Keratinocyte (primary cell): ENCODE results near the gene MAP2K5.

Source experiments
- EZH2 ChIP-seq: IDR thresholded peaks from one replicate; pipeline ENCODE4 v1.6.1; 2012; ENCODE audit warnings: inconsistent platforms, mild to moderate bottlenecking, low read length, moderate library complexity
- TF ChIP-seq, protein P1 (sequence below), 3 experiments: IDR thresholded peaks in 1 of 3; conservative IDR thresholded peaks in 1 of 3; optimal IDR thresholded peaks in 1 of 3; 2 replicates in 2 of 3; 3 replicates in 1 of 3; pipeline versions ENCODE3 to v1.5.1; 2011; ENCODE audit warnings: low read length in 3 of 3, mild to moderate bottlenecking in 3 of 3, moderate library complexity in 2 of 3, control low read depth in 1 of 3, inconsistent platforms in 1 of 3; ENCODE audit not compliant: insufficient read depth in 2 of 3; ENCODE audit errors: extremely low read depth in 1 of 3

- no peak for TF ChIP-seq EZH2
- TF ChIP-seq, protein P1, sequence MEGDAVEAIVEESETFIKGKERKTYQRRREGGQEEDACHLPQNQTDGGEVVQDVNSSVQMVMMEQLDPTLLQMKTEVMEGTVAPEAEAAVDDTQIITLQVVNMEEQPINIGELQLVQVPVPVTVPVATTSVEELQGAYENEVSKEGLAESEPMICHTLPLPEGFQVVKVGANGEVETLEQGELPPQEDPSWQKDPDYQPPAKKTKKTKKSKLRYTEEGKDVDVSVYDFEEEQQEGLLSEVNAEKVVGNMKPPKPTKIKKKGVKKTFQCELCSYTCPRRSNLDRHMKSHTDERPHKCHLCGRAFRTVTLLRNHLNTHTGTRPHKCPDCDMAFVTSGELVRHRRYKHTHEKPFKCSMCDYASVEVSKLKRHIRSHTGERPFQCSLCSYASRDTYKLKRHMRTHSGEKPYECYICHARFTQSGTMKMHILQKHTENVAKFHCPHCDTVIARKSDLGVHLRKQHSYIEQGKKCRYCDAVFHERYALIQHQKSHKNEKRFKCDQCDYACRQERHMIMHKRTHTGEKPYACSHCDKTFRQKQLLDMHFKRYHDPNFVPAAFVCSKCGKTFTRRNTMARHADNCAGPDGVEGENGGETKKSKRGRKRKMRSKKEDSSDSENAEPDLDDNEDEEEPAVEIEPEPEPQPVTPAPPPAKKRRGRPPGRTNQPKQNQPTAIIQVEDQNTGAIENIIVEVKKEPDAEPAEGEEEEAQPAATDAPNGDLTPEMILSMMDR (optimal IDR thresholded peaks at IDR 0.05 in 1 of 3, IDR thresholded peaks at IDR 0.05 in 1 of 3, conservative IDR thresholded peaks at IDR 0.05 in 1 of 3; ENCODE audit: extremely low read depth in 1 of 3, insufficient read depth in 2 of 3, low read length in 3 of 3) = no peak
Measured at GRCh38 chr15:67548862-67549651, 6.6 kb downstream of the MAP2K5 start.
